Kidney epithelial cell (primary cell): Measurements from ENCODE around the gene PARP16. TPM values are rescaled to one million over a fixed set of nuclear protein-coding genes. Genes with fewer than 3 reads are reported as not detected.

Experiments used
- DNase-seq: peaks from one replicate; pipeline ENCODE4 v3.0.0-alpha.2; 2010; ENCODE audit warnings: low read depth
- H3K27me3 ChIP-seq: 2 replicates; pipeline ENCODE4 v1.6.0; 2011; ENCODE audit warnings: low read length; ENCODE audit not compliant: control insufficient read depth, insufficient read depth
- H3K36me3 ChIP-seq: 2 replicates; pipeline ENCODE4 v1.5.1; 2011; ENCODE audit warnings: low read length; ENCODE audit not compliant: control insufficient read depth, insufficient read depth
- H3K4me3 ChIP-seq: 2 replicates; pipeline ENCODE4 v1.5.1; 2011; ENCODE audit warnings: low read depth, mild to moderate bottlenecking, control low read depth, low read length
- CTCF ChIP-seq: IDR thresholded peaks from 2 replicates; pipeline ENCODE4 v1.5.1; 2011; ENCODE audit warnings: mild to moderate bottlenecking, moderate library complexity, low read length, control low read depth, inconsistent platforms; ENCODE audit not compliant: insufficient read depth, poor library complexity, severe bottlenecking
- total RNA-seq: library from RNA; depleted of rRNA; stranded (reverse); fragments of >200 nt; gene quantifications from 2 replicates; pipeline ENCODE4 v1.2.3, GENCODE V29; 2015

Gene PARP16
- total RNA-seq, 1 donor from 2014 or later: 11.8 TPM

GRCh38 chr15:65290228-65290627, 3.5 kb upstream of the PARP16 start:
- no peak for DNase-seq
- no peak overlapping the region for H3K4me3 ChIP-seq
- H3K36me3 ChIP-seq: no peaks in the 10 kb centered on the region
- H3K27me3 ChIP-seq: no peaks in the 10 kb centered on the region
- no peak for TF ChIP-seq CTCF

GRCh38 chr15:65289261-65289854, 2.7 kb upstream of the PARP16 start:
- no peaks in the 10 kb centered on the region for H3K27me3 ChIP-seq
- no peak for TF ChIP-seq CTCF
- no peak overlapping the region for H3K4me3 ChIP-seq
- no peak for DNase-seq
- no peaks in the 10 kb centered on the region for H3K36me3 ChIP-seq

GRCh38 chr15:65287520-65287855, 805 bp upstream of the PARP16 start:
- H3K36me3 ChIP-seq: no peaks in the 10 kb centered on the region
- H3K27me3 ChIP-seq: no peaks in the 10 kb centered on the region
- no peak overlapping the region for H3K4me3 ChIP-seq
- DNase-seq: no peak
- no peak for TF ChIP-seq CTCF

- Histone ChIP-seq H3K4me3 (peak overlapping the region; percentile 53), H3K36me3 (no peaks in the 10 kb centered on the region), H3K27me3 (no peaks in the 10 kb centered on the region)
- no peak for DNase-seq
- no peak for TF ChIP-seq CTCF
These were observed 497 bp downstream of the PARP16 start for GRCh38 chr15:65286069-65286703.

- no peak for TF ChIP-seq CTCF
- no peak for DNase-seq
- Histone ChIP-seq H3K4me3 (peak overlapping the region; percentile 53), H3K36me3 (no peaks in the 10 kb centered on the region), H3K27me3 (no peaks in the 10 kb centered on the region)
These were observed 1.2 kb downstream of the PARP16 start for GRCh38 chr15:65285291-65286068.
